Neural progenitor cell (in vitro differentiated cells): ENCODE results near the gene KLHDC9. TPM values are rescaled to one million over a fixed set of nuclear protein-coding genes. Genes with fewer than 3 reads are reported as not detected.

Experiments used
- DNase-seq: peaks from one replicate; pipeline ENCODE4 v3.0.0-alpha.2; 2016; ENCODE audit warnings: low spot score
- H2AFZ ChIP-seq: fragments of 200-600 bp; sonication (generic); replicated peaks from 2 replicates; pipeline ENCODE4 v1.6.1; 2016; ENCODE audit warnings: antibody characterized with exemption
- H3F3A ChIP-seq: fragments of 200-600 bp; sonication (generic); 2 replicates; pipeline ENCODE4 v1.6.1; 2016; ENCODE audit warnings: antibody characterized with exemption, low read depth
- H3K27ac ChIP-seq: fragments of 200-600 bp; sonication (generic); 2 replicates; pipeline ENCODE4 v1.5.1; 2016; ENCODE audit warnings: mild to moderate bottlenecking
- H3K27me3 ChIP-seq: fragments of 200-600 bp; sonication (generic); 2 replicates; pipeline ENCODE4 v1.6.1; 2016; ENCODE audit warnings: mild to moderate bottlenecking, moderate library complexity
- H3K36me3 ChIP-seq: fragments of 200-600 bp; sonication (generic); 2 replicates; pipeline ENCODE4 v1.5.1; 2016
- H3K4me1 ChIP-seq: fragments of 200-600 bp; sonication (generic); 2 replicates; pipeline ENCODE4 v1.6.1; 2016; ENCODE audit warnings: mixed run types
- H3K4me2 ChIP-seq: fragments of 200-600 bp; sonication (generic); 2 replicates; pipeline ENCODE4 v1.6.1; 2016
- H3K4me3 ChIP-seq: fragments of 200-600 bp; sonication (generic); 2 replicates; pipeline ENCODE4 v1.5.1; 2016
- H3K79me2 ChIP-seq: fragments of 200-600 bp; sonication (generic); 2 replicates; pipeline ENCODE4 v1.6.1; 2016; ENCODE audit warnings: low read depth
- H3K9ac ChIP-seq: fragments of 200-600 bp; sonication (generic); 2 replicates; pipeline ENCODE4 v1.6.1; 2016
- H3K9me3 ChIP-seq: fragments of 200-600 bp; sonication (generic); 2 replicates; pipeline ENCODE4 v1.5.1; 2016; ENCODE audit warnings: low read depth
- H4K20me1 ChIP-seq: fragments of 200-600 bp; sonication (generic); 2 replicates; pipeline ENCODE4 v1.6.1; 2016; ENCODE audit warnings: low read depth
- H3K27ac Mint-ChIP-seq: 3 replicates; pipeline ENCODE4 v1.8.0; 2021; ENCODE audit warnings: mixed read lengths
- H3K27me3 Mint-ChIP-seq: 2 replicates; pipeline ENCODE4 v1.8.0; 2022; ENCODE audit warnings: low read depth, mild to moderate bottlenecking, inconsistent platforms, moderate library complexity, mixed read lengths; ENCODE audit not compliant: insufficient read depth
- H3K36me3 Mint-ChIP-seq: 3 replicates; pipeline ENCODE4 v1.8.0; 2021; ENCODE audit warnings: mixed read lengths
- H3K4me1 Mint-ChIP-seq: 3 replicates; pipeline ENCODE4 v1.8.0; 2021; ENCODE audit warnings: mixed read lengths
- H3K4me3 Mint-ChIP-seq: 3 replicates; pipeline ENCODE4 v1.8.0; 2021; ENCODE audit warnings: mild to moderate bottlenecking, moderate library complexity, mixed read lengths
- H3K9me3 Mint-ChIP-seq: 3 replicates; pipeline ENCODE4 v1.8.0; 2020; ENCODE audit warnings: mixed read lengths
- EZH2 ChIP-seq: fragments of 200-600 bp; sonication (generic); IDR thresholded peaks from 2 replicates; pipeline ENCODE4 v1.6.1; 2017; ENCODE audit warnings: antibody characterized with exemption, mild to moderate bottlenecking, moderate library complexity
- EZH2phosphoT487 ChIP-seq: fragments of 200-600 bp; sonication (generic); IDR thresholded peaks from 2 replicates; pipeline ENCODE4 v1.6.1; 2017; ENCODE audit warnings: antibody characterized with exemption
- total RNA-seq: library from RNA; depleted of rRNA; stranded (reverse); fragments of >200 nt; gene quantifications from 2 replicates; pipeline ENCODE4 v1.2.3, GENCODE V29; 2015; ENCODE audit warnings: low replicate concordance
- TF ChIP-seq, protein P1 (sequence below): fragments of 200-600 bp; sonication (generic); IDR thresholded peaks from 2 replicates; pipeline ENCODE4 v1.5.1; 2017; ENCODE audit warnings: antibody characterized with exemption, mild to moderate bottlenecking

KLHDC9 gene
- total RNA-seq, 1 donor from 2014 or later: 12.6 TPM

DNA sequence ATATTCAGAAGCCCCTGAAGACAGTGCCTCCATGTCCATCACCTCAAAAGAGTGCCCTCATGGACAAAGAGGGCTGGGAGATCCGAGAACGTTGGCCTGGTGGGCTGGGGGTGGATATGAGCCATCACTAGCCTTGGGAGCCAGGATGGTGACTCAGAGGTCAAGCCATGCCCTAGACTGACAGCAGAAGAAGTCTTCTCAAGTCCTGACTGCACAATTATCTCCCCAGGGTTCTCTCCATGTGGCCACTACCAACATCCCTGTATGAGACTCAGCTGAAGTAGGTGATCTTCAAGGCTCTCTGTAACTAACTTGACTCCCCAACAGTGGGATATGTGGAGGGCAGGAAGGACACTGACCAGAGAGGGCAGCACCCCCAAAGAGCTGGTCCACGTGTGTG, 45.3 kb upstream of the KLHDC9 start:
- H3K4me1 Mint-ChIP-seq: no peaks in the 10 kb centered on the region
- H3K4me3 Mint-ChIP-seq: no peak overlapping the region
- H3K27me3 Mint-ChIP-seq: no peaks in the 10 kb centered on the region
- TF ChIP-seq EZH2phosphoT487 (no peak), EZH2 (no peak)
- peaks cover 7% of the 10 kb centered on the region for H3K27me3 ChIP-seq
- no peaks in the 10 kb centered on the region for H3K4me1 ChIP-seq
- H3K4me2 ChIP-seq: no peak overlapping the region
- peaks cover 18% of the 10 kb centered on the region for H3K9me3 Mint-ChIP-seq
- DNase-seq: no peak
- no peak overlapping the region for H3K27ac ChIP-seq
- H3F3A ChIP-seq: no peaks in the 10 kb centered on the region
- no peaks in the 10 kb centered on the region for H3K36me3 ChIP-seq
- H3K79me2 ChIP-seq: no peaks in the 10 kb centered on the region
- H3K4me3 ChIP-seq: no peak overlapping the region
- no peak overlapping the region for H2AFZ ChIP-seq
- H3K27ac Mint-ChIP-seq: no peak overlapping the region
- H3K9me3 ChIP-seq: no peaks in the 10 kb centered on the region
- no peak overlapping the region for H3K9ac ChIP-seq
- H4K20me1 ChIP-seq: no peaks in the 10 kb centered on the region
- no peaks in the 10 kb centered on the region for H3K36me3 Mint-ChIP-seq

DNA sequence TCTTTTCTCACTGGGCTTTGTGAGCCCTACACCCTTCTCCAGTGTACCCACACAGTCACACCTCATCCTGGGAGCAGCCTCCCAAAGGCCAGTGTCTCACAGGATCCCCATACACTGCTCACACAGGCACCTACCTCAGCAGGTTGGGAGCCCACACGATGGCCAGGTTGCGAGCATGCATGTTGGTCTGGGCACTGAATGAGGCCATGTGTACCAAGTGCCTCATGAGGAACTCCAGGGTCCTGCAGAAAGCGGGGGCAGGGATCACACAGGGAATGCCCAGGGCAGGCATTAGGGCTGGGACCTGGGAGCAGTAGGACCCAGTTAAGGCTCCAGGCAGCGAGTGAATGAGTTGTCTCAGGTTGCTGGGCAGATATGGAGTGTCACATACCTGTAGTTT, 43.9 kb upstream of the KLHDC9 start:
- Mint-ChIP-seq H3K27me3 (no peaks in the 10 kb centered on the region), H3K4me3 (no peak overlapping the region), H3K9me3 (peaks cover 8% of the 10 kb centered on the region)

DNA sequence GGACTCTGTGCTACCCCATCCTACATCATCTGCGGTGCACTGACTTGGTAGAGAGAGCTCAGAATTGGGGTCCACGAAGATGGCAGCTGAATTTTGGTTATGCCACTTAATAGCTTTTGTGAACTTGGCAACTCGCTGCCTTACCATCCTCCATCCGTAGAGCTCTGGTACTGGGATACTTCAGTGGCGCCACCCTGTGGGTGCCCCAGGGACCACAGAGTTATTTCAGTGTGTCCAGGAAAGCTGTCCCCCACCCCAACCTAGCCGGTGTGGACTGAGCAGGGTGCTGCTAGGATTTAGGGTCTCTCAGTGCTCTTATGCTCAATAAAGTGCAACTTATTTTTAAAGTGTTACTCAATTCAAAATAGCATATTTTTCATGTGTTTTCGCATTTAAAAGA, 43.4 kb upstream of the KLHDC9 start:
- Histone ChIP-seq H3K4me1 (no peaks in the 10 kb centered on the region), H3K36me3 (no peaks in the 10 kb centered on the region), H2AFZ (no peak overlapping the region), H3K27ac (no peak overlapping the region), H3K27me3 (no peaks in the 10 kb centered on the region), H3K4me2 (no peak overlapping the region), H3F3A (no peaks in the 10 kb centered on the region), H3K4me3 (no peak overlapping the region), H3K9me3 (no peaks in the 10 kb centered on the region), H3K79me2 (no peaks in the 10 kb centered on the region), H3K9ac (no peak overlapping the region), H4K20me1 (no peaks in the 10 kb centered on the region)
- no peak overlapping the region for H3K27ac Mint-ChIP-seq
- TF ChIP-seq, protein P1, sequence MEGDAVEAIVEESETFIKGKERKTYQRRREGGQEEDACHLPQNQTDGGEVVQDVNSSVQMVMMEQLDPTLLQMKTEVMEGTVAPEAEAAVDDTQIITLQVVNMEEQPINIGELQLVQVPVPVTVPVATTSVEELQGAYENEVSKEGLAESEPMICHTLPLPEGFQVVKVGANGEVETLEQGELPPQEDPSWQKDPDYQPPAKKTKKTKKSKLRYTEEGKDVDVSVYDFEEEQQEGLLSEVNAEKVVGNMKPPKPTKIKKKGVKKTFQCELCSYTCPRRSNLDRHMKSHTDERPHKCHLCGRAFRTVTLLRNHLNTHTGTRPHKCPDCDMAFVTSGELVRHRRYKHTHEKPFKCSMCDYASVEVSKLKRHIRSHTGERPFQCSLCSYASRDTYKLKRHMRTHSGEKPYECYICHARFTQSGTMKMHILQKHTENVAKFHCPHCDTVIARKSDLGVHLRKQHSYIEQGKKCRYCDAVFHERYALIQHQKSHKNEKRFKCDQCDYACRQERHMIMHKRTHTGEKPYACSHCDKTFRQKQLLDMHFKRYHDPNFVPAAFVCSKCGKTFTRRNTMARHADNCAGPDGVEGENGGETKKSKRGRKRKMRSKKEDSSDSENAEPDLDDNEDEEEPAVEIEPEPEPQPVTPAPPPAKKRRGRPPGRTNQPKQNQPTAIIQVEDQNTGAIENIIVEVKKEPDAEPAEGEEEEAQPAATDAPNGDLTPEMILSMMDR: peak; percentile 24
- TF ChIP-seq EZH2: no peak
- peaks cover 2% of the 10 kb centered on the region for H3K9me3 Mint-ChIP-seq
- H3K27me3 Mint-ChIP-seq: no peaks in the 10 kb centered on the region
- no peaks in the 10 kb centered on the region for H3K36me3 Mint-ChIP-seq
- no peaks in the 10 kb centered on the region for H3K4me1 Mint-ChIP-seq
- H3K4me3 Mint-ChIP-seq: no peak overlapping the region
- no peak for DNase-seq

More for the DNA sequence above, 43.9 kb upstream of the KLHDC9 start:
- TF ChIP-seq EZH2phosphoT487: no peak
- no peak for DNase-seq
- no peaks in the 10 kb centered on the region for H3K79me2 ChIP-seq
- no peak overlapping the region for H3K27ac Mint-ChIP-seq
- H3K27ac ChIP-seq: no peak overlapping the region
- no peaks in the 10 kb centered on the region for H3K9me3 ChIP-seq
- H3K27me3 ChIP-seq: no peaks in the 10 kb centered on the region
- no peaks in the 10 kb centered on the region for H3F3A ChIP-seq
- no peaks in the 10 kb centered on the region for H3K36me3 ChIP-seq
- no peaks in the 10 kb centered on the region for H3K4me1 ChIP-seq
- H2AFZ ChIP-seq: no peak overlapping the region
- no peak overlapping the region for H3K4me2 ChIP-seq
- no peak overlapping the region for H3K9ac ChIP-seq
- no peaks in the 10 kb centered on the region for H3K36me3 Mint-ChIP-seq
- H3K4me3 ChIP-seq: no peak overlapping the region
- H4K20me1 ChIP-seq: no peaks in the 10 kb centered on the region
- H3K4me1 Mint-ChIP-seq: no peaks in the 10 kb centered on the region

DNA sequence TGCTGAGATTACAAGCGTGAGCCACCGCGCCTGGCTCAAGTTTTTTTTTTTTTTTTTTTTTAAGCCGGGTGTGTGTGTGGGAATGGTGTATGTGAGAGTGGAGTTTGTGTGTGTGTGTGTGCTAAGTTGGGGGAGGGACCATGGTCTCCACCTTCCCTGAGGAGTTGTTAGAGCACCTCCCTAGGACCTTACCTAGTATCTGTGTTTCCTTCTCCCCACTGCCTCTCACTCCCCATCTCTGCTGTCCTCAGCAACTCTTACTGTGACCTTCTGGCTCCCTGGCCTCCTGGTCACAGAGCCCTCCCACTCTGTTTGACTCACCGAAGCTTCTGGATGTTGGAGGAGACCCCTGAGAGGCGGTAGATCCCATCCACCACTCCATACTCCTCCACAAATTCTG, 38.9 kb upstream of the KLHDC9 start:
- Histone ChIP-seq H3K4me1 (no peaks in the 10 kb centered on the region), H3K36me3 (no peaks in the 10 kb centered on the region), H2AFZ (no peak overlapping the region), H3K4me3 (no peak overlapping the region), H3K4me2 (no peak overlapping the region), H3K79me2 (no peaks in the 10 kb centered on the region), H3K9me3 (no peaks in the 10 kb centered on the region), H3K27ac (no peak overlapping the region), H3F3A (no peaks in the 10 kb centered on the region), H3K9ac (no peak overlapping the region), H4K20me1 (no peaks in the 10 kb centered on the region), H3K27me3 (peaks cover 8% of the 10 kb centered on the region)
- TF ChIP-seq EZH2phosphoT487 (no peak), EZH2 (no peak)
- TF ChIP-seq, protein P1: no peak
- no peaks in the 10 kb centered on the region for H3K36me3 Mint-ChIP-seq
- H3K27ac Mint-ChIP-seq: no peak overlapping the region
- no peak for DNase-seq
- H3K4me3 Mint-ChIP-seq: no peak overlapping the region
- H3K27me3 Mint-ChIP-seq: peaks cover 6% of the 10 kb centered on the region
- no peaks in the 10 kb centered on the region for H3K4me1 Mint-ChIP-seq
- no peaks in the 10 kb centered on the region for H3K9me3 Mint-ChIP-seq
